ENCODE results near the gene NCAPD2. TPM values are rescaled to one million over a fixed set of nuclear protein-coding genes. Genes with fewer than 3 reads are reported as not detected.

NCAPD2 gene
- total RNA-seq, 2 donors from 2014 or later: 86.7 to 99.0 TPM

DNA sequence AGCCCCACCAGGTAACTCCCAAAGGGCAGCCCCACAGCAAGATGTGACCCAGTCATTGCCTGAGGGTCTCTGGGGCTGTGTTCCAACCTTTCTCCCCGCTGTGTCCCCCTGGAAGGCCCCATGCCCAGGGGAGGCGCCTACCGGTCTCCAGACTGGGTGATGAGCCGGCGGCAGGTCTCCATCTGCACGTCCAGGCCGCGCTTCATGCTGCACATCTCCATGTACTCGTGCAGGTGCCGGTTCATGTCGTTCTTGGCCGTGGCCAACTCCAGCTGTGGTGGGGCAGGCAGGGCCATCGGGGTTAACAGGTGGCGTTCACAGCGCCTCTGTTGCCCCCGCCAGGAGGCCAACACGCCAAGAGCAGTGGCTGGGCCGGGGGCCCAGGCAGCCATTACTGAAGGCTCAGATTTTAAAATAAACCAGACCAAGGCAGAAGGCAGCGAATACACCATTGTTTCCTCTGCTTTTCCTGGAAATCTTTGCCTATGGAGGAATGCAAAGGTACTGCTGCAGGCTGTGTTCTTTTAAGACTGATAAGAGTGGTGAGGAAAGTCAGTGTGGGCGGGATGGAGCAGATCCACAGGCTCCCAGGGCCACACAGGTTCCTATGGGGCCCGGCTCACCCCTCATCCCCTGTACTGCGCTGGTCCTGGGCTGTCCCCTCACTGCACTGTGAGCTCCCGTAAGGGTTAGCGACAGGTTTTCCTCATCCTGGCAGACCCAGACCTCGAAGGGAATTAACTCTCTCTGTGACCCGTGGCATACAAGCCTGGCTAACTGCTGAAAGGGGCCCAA is 47.7 kb downstream of the NCAPD2 start:
- no peak for DNase-seq (ENCODE audit: low spot score)
- 88% methylated on average over 26 of the region's 26 CpGs for WGBS
- Histone ChIP-seq H3K4me3 (no peak overlapping the region), H3K36me3 (no peaks in the 10 kb centered on the region), H3K27me3 (replicated peaks; ENCODE audit: insufficient read depth) (no peaks in the 10 kb centered on the region), H3K27ac (peak overlapping the region; percentile 63 to 66), H3K9me3 (no peaks in the 10 kb centered on the region), H3K4me1 (replicated peaks) (no peaks in the 10 kb centered on the region)
- intact Hi-C loops (cut with DNase I): no loop called here
- no peak for TF ChIP-seq POLR2AphosphoS5 (IDR thresholded peaks at IDR 0.05)
- TF ChIP-seq POLR2A (IDR thresholded peaks at IDR 0.05): no peak
- TF ChIP-seq, protein P1, sequence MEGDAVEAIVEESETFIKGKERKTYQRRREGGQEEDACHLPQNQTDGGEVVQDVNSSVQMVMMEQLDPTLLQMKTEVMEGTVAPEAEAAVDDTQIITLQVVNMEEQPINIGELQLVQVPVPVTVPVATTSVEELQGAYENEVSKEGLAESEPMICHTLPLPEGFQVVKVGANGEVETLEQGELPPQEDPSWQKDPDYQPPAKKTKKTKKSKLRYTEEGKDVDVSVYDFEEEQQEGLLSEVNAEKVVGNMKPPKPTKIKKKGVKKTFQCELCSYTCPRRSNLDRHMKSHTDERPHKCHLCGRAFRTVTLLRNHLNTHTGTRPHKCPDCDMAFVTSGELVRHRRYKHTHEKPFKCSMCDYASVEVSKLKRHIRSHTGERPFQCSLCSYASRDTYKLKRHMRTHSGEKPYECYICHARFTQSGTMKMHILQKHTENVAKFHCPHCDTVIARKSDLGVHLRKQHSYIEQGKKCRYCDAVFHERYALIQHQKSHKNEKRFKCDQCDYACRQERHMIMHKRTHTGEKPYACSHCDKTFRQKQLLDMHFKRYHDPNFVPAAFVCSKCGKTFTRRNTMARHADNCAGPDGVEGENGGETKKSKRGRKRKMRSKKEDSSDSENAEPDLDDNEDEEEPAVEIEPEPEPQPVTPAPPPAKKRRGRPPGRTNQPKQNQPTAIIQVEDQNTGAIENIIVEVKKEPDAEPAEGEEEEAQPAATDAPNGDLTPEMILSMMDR (IDR thresholded peaks at IDR 0.05): no peak

DNA sequence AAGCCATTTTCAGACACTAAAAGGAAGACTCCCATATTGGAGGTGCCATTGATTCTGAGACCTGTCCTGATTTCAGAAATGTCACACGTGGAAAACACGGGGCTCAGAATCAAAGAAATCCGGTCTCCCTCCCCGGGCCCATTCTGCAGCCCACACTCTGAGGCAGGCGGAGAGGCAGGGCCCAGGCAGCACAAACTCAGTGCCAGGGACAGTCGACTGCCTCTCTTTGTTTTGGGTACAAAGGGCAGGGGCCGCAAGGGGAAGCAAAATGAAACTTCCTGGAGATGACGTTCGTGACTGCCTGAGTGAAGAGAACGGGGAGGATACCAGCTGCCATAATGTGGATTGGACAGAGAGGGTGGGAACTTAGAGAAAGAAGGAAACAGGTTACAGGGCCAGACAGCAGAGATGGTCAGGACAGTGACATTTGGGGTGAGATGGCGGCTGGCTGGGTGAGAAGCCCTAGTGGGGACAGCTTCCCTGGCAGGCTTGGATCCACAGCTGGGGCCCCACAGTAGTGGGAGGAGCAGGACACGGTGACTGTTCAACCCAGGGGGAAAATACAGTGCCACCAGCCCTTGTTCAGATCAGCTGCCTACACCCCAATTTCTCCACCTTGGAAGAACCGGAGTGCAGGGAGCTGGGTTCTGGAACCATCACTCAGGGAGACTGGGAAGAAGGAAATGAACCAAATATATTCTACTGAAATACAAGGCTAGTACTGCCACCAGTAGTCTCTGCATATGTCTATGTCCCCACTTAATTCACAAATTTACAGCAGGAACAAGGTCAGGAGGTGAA is 48.5 kb downstream of the NCAPD2 start:
- H3K9me3 ChIP-seq: no peaks in the 10 kb centered on the region
- no peaks in the 10 kb centered on the region for H3K27me3 ChIP-seq (replicated peaks; ENCODE audit: insufficient read depth)
- 75% methylated on average over 13 of the region's 13 CpGs for WGBS
- intact Hi-C loops (cut with DNase I): no loop called here
- no peak overlapping the region for H3K27ac ChIP-seq
- TF ChIP-seq POLR2AphosphoS5 (IDR thresholded peaks at IDR 0.05) (no peak), POLR2A (IDR thresholded peaks at IDR 0.05) (no peak)
- TF ChIP-seq, protein P1 (IDR thresholded peaks at IDR 0.05): no peak
- no peaks in the 10 kb centered on the region for H3K4me1 ChIP-seq (replicated peaks)
- DNase-seq (ENCODE audit: low spot score): no peak
- no peak overlapping the region for H3K4me3 ChIP-seq
- no peaks in the 10 kb centered on the region for H3K36me3 ChIP-seq

DNA sequence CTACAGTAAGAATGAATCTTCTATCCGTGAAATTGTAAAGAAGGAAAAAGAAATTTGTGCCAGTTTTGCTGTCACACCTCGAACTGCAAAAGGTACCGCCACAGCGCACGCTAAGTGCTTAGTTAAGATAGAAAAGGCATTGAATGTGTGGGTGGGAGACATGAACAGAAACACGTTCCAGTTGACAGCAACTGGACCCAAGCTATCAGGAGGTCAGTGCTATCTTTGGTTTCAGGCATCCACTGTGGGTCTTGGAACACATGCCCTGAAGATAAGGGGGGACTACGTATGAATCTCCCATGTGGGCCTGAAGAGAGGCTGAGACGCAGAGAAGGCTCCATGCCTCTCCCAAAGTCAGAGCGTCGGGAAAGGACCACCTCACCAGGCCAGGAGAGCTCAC is 52.1 kb downstream of the NCAPD2 start:
- H3K4me1 ChIP-seq (replicated peaks): no peaks in the 10 kb centered on the region
- DNase-seq (ENCODE audit: low spot score): no peak
- H3K27me3 ChIP-seq (replicated peaks; ENCODE audit: insufficient read depth): no peaks in the 10 kb centered on the region
- H3K36me3 ChIP-seq: no peaks in the 10 kb centered on the region
- no peak overlapping the region for H3K27ac ChIP-seq
- WGBS: 92% methylated on average over 10 of the region's 10 CpGs
- intact Hi-C loops (cut with DNase I): no loop called here
- H3K9me3 ChIP-seq: no peaks in the 10 kb centered on the region
- H3K4me3 ChIP-seq: no peak overlapping the region
- TF ChIP-seq, protein P1 (IDR thresholded peaks at IDR 0.05): no peak
- TF ChIP-seq POLR2AphosphoS5 (IDR thresholded peaks at IDR 0.05) (no peak), POLR2A (IDR thresholded peaks at IDR 0.05) (no peak)

DNA sequence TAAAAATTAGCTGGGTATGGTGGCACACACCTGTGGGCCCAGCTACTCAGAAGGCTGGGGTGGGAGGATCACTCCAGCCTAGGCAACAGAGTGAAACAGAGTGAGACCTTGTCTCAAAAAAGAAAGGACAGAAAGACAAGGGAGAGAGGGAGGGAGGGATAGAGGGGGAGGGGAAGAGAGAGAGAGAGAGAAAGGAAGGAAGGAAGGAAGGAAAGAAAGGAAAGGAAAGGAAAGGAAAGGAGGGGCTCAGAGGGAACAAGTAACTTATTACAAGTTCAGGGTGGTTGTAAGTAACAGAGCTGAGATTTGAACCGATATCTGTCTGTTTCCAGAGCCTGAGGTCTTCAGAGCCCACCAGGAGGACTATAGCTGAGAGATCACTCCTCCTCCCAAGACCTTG is 53.7 kb downstream of the NCAPD2 start:
- TF ChIP-seq POLR2A (IDR thresholded peaks at IDR 0.05): no peak
- no peak for TF ChIP-seq POLR2AphosphoS5 (IDR thresholded peaks at IDR 0.05)
- TF ChIP-seq, protein P1 (IDR thresholded peaks at IDR 0.05): no peak

More for the DNA sequence above, 53.7 kb downstream of the NCAPD2 start:
- H3K4me3 ChIP-seq: no peak overlapping the region
- intact Hi-C loops (cut with DNase I): no loop called here
- H3K36me3 ChIP-seq: no peaks in the 10 kb centered on the region
- H3K4me1 ChIP-seq (replicated peaks): peaks cover 7% of the 10 kb centered on the region
- H3K27ac ChIP-seq: no peak overlapping the region
- H3K27me3 ChIP-seq (replicated peaks; ENCODE audit: insufficient read depth): no peaks in the 10 kb centered on the region
- no peak for DNase-seq (ENCODE audit: low spot score)
- WGBS: 88% methylated on average over 1 of the region's 1 CpG
- no peaks in the 10 kb centered on the region for H3K9me3 ChIP-seq
